ENCODE measurements around the gene DHCR24. TPM values are rescaled to one million over a fixed set of nuclear protein-coding genes. Genes with fewer than 3 reads are reported as not detected.

The DHCR24 gene
- total RNA-seq, 1 experiment from 2014 or later: 337 TPM

DNA sequence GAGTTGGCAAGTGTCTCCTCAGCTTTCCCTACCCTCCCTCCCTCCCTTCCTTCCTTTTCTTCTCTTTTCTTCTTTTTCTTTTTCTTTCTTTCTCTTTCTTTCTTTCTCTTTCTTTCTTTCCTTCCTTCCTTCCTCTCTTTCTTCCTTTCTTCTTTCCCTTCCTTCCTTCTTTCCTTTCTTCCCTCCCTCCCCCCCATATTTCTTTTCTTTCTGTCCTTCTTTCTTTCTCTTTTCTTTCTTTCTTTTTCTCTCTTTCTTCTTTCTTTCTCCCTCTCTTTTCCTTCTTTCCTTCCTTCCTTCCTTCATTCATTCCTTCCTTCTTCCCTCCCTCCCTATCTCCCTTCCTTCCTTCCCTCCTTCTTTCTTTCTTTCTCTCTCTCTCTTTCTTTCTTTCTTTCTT, 67.3 kb downstream of the DHCR24 start (continued):
- TF ChIP-seq, protein P1, sequence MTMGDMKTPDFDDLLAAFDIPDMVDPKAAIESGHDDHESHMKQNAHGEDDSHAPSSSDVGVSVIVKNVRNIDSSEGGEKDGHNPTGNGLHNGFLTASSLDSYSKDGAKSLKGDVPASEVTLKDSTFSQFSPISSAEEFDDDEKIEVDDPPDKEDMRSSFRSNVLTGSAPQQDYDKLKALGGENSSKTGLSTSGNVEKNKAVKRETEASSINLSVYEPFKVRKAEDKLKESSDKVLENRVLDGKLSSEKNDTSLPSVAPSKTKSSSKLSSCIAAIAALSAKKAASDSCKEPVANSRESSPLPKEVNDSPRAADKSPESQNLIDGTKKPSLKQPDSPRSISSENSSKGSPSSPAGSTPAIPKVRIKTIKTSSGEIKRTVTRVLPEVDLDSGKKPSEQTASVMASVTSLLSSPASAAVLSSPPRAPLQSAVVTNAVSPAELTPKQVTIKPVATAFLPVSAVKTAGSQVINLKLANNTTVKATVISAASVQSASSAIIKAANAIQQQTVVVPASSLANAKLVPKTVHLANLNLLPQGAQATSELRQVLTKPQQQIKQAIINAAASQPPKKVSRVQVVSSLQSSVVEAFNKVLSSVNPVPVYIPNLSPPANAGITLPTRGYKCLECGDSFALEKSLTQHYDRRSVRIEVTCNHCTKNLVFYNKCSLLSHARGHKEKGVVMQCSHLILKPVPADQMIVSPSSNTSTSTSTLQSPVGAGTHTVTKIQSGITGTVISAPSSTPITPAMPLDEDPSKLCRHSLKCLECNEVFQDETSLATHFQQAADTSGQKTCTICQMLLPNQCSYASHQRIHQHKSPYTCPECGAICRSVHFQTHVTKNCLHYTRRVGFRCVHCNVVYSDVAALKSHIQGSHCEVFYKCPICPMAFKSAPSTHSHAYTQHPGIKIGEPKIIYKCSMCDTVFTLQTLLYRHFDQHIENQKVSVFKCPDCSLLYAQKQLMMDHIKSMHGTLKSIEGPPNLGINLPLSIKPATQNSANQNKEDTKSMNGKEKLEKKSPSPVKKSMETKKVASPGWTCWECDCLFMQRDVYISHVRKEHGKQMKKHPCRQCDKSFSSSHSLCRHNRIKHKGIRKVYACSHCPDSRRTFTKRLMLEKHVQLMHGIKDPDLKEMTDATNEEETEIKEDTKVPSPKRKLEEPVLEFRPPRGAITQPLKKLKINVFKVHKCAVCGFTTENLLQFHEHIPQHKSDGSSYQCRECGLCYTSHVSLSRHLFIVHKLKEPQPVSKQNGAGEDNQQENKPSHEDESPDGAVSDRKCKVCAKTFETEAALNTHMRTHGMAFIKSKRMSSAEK (CRISPR knock-in tag; IDR thresholded peaks at IDR 0.05; ENCODE audit: borderline replicate concordance): no peak
- TF ChIP-seq NFE2L1 (CRISPR knock-in tag; IDR thresholded peaks at IDR 0.05): no peak
- TF ChIP-seq CREB1 (CRISPR knock-in tag; IDR thresholded peaks at IDR 0.05): no peak
- TF ChIP-seq, protein P2, sequence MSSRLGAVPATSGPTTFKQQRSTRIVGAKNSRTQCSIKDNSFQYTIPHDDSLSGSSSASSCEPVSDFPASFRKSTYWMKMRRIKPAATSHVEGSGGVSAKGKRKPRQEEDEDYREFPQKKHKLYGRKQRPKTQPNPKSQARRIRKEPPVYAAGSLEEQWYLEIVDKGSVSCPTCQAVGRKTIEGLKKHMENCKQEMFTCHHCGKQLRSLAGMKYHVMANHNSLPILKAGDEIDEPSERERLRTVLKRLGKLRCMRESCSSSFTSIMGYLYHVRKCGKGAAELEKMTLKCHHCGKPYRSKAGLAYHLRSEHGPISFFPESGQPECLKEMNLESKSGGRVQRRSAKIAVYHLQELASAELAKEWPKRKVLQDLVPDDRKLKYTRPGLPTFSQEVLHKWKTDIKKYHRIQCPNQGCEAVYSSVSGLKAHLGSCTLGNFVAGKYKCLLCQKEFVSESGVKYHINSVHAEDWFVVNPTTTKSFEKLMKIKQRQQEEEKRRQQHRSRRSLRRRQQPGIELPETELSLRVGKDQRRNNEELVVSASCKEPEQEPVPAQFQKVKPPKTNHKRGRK (CRISPR knock-in tag; IDR thresholded peaks at IDR 0.05; ENCODE audit: borderline replicate concordance): no peak
- TF ChIP-seq, protein P3, sequence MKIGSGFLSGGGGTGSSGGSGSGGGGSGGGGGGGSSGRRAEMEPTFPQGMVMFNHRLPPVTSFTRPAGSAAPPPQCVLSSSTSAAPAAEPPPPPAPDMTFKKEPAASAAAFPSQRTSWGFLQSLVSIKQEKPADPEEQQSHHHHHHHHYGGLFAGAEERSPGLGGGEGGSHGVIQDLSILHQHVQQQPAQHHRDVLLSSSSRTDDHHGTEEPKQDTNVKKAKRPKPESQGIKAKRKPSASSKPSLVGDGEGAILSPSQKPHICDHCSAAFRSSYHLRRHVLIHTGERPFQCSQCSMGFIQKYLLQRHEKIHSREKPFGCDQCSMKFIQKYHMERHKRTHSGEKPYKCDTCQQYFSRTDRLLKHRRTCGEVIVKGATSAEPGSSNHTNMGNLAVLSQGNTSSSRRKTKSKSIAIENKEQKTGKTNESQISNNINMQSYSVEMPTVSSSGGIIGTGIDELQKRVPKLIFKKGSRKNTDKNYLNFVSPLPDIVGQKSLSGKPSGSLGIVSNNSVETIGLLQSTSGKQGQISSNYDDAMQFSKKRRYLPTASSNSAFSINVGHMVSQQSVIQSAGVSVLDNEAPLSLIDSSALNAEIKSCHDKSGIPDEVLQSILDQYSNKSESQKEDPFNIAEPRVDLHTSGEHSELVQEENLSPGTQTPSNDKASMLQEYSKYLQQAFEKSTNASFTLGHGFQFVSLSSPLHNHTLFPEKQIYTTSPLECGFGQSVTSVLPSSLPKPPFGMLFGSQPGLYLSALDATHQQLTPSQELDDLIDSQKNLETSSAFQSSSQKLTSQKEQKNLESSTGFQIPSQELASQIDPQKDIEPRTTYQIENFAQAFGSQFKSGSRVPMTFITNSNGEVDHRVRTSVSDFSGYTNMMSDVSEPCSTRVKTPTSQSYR (CRISPR knock-in tag; IDR thresholded peaks at IDR 0.05): no peak
- no peak for TF ChIP-seq TCF7 (CRISPR knock-in tag; IDR thresholded peaks at IDR 0.05; ENCODE audit: low read depth)
- no peak for TF ChIP-seq GRHL2 (CRISPR knock-in tag; IDR thresholded peaks at IDR 0.05; ENCODE audit: insufficient replicate concordance, severe bottlenecking)

DNA sequence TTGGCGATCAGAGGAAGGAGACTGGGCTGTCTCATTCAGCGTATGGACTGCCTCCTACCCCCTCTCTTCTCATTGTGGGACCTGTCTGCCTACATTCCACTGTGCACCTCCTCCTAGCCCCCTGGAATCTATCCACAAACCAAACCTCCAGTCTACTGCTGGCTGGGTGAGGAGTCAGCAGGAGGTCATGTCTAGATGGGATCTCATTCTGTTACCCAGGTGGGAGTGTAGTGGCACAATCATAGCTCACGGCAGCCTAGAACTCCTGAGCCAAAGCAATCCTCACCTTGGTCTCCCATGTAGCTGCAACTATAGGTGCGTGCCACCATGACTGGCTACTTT, 67.8 kb downstream of the DHCR24 start:
- Mint-ChIP-seq H3K4me1 (peaks cover 16% of the 10 kb centered on the region), H3K4me3 (no peak overlapping the region), H3K9me3 (peaks cover 19% of the 10 kb centered on the region), H3K36me3 (0 out of 2 replicates have a peak, but pooled peaks cover 3% of the 10 kb centered on the region), H3K27ac (no peak overlapping the region), H3K27me3 (ENCODE audit: low read depth) (peaks cover 5% of the 10 kb centered on the region; the same call in 1 of the 2 replicates)
- no peak for ATAC-seq
- POLR2A ChIA-PET: no interaction called here
- TF ChIP-seq, protein P4, sequence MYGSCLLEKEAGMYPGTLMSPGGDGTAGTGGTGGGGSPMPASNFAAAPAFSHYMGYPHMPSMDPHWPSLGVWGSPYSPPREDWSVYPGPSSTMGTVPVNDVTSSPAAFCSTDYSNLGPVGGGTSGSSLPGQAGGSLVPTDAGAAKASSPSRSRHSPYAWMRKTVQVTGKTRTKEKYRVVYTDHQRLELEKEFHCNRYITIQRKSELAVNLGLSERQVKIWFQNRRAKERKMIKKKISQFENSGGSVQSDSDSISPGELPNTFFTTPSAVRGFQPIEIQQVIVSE (CRISPR knock-in tag; IDR thresholded peaks at IDR 0.05; ENCODE audit: borderline replicate concordance): no peak
- TF ChIP-seq GRHL2 (CRISPR knock-in tag; IDR thresholded peaks at IDR 0.05; ENCODE audit: insufficient replicate concordance, severe bottlenecking): no peak
- no peak for TF ChIP-seq TEAD1 (CRISPR knock-in tag; IDR thresholded peaks at IDR 0.05)
- TF ChIP-seq CREB1 (CRISPR knock-in tag; IDR thresholded peaks at IDR 0.05): no peak
- TF ChIP-seq, protein P5, sequence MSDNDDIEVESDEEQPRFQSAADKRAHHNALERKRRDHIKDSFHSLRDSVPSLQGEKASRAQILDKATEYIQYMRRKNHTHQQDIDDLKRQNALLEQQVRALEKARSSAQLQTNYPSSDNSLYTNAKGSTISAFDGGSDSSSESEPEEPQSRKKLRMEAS (CRISPR knock-in tag; IDR thresholded peaks at IDR 0.05): no peak
- TF ChIP-seq ETV6 (CRISPR knock-in tag; IDR thresholded peaks at IDR 0.05): no peak
- TF ChIP-seq, protein P6, sequence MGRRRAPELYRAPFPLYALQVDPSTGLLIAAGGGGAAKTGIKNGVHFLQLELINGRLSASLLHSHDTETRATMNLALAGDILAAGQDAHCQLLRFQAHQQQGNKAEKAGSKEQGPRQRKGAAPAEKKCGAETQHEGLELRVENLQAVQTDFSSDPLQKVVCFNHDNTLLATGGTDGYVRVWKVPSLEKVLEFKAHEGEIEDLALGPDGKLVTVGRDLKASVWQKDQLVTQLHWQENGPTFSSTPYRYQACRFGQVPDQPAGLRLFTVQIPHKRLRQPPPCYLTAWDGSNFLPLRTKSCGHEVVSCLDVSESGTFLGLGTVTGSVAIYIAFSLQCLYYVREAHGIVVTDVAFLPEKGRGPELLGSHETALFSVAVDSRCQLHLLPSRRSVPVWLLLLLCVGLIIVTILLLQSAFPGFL (CRISPR knock-in tag; IDR thresholded peaks at IDR 0.05; ENCODE audit: borderline replicate concordance): no peak
- no peak for TF ChIP-seq OVOL2 (CRISPR knock-in tag; IDR thresholded peaks at IDR 0.05; ENCODE audit: borderline replicate concordance)
- no peak for TF ChIP-seq RELA (CRISPR knock-in tag; IDR thresholded peaks at IDR 0.05; ENCODE audit: borderline replicate concordance)
- TF ChIP-seq PRRX2 (CRISPR knock-in tag; IDR thresholded peaks at IDR 0.05): no peak
- no peak for TF ChIP-seq NFE2L1 (CRISPR knock-in tag; IDR thresholded peaks at IDR 0.05)
- DNase-seq (ENCODE audit: low spot score): no peak
- CTCF ChIA-PET: interaction anchor here (0.8 kb wide), 1 partner anchor 203 kb away, joined by 3 read pairs; no protein-coding TSS in a partner anchor
